ENCODE data around the gene ELMO1. TPM values are rescaled to one million over a fixed set of nuclear protein-coding genes. Genes with fewer than 3 reads are reported as not detected.

Gene ELMO1
- total RNA-seq, 1 donor from 2014 or later, result 151 TPM

DNA sequence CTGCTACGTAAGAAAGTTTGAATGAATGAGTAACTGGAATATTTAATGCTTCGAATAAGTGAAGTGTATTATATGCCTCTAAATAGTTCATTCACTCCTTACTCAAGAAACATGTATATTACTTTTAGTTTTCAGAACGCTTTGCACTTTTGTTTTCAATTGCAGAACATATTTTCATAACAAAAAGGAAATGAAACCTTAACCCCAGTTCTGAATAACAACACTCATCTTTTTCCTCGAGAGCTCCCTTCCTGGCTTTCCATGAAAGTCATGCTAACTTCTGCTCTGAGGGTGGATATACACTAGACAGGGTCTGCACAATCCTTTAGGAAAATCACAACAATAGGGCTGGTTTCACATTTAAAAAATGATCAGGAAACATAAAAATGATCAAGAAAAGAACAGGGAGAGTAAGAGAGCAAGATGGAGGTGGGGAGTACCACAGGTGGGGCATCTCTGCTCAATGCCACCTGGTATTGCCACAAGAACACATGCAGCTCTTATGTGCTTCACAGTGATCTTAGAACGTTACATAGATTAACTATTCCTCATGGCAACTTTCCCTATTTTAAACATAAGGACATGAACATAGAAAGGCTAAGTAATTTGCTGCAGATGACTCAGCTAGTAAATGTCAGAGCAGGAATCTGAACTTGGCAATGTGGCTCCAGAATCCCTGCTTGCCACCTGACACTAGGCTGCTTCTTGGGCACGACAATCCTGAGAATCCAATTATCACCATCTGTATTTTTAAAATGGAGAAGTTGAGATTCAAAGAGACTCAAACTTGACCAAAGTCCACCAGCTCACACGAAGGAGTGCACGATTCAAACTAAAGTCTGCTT is 504.9 kb downstream of the ELMO1 start:
- Mint-ChIP-seq H3K4me1 (ENCODE audit: unreplicated experiment) (no peaks in the 10 kb centered on the region), H3K36me3 (ENCODE audit: low read depth, unreplicated experiment) (peaks cover 24% of the 10 kb centered on the region), H3K27me3 (ENCODE audit: unreplicated experiment) (peaks cover 9% of the 10 kb centered on the region), H3K9me3 (ENCODE audit: unreplicated experiment) (no peaks in the 10 kb centered on the region), H3K4me3 (ENCODE audit: unreplicated experiment) (no peak overlapping the region), H3K27ac (ENCODE audit: unreplicated experiment) (no peak overlapping the region)
- no peak for TF ChIP-seq CTCF (IDR thresholded peaks at IDR 0.05; ENCODE audit: unreplicated experiment)
- DNase-seq (ENCODE audit: low spot score), result no peak

DNA sequence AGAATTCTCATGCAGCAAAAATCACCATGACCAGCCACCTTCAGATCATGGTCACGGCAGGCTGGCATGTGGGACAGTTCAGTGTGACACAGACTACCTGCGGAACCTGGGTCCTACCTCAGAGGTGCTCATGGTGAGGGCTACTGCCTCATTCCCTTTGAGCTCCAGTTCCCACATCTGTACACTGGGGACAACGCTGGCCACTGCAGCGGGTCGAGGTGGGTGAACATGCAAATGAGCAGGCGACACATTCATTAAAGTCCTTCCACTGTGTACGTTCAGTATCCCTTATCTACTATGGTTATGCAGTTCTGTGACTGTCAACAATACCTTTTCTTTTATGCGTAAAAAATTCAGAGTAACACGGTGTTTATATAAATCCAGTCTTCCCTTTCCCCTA is 505.7 kb downstream of the ELMO1 start:
- Mint-ChIP-seq H3K27ac (ENCODE audit: unreplicated experiment) (no peak overlapping the region), H3K4me3 (ENCODE audit: unreplicated experiment) (no peak overlapping the region), H3K36me3 (ENCODE audit: low read depth, unreplicated experiment) (peaks cover 24% of the 10 kb centered on the region), H3K4me1 (ENCODE audit: unreplicated experiment) (no peaks in the 10 kb centered on the region), H3K27me3 (ENCODE audit: unreplicated experiment) (peaks cover 6% of the 10 kb centered on the region), H3K9me3 (ENCODE audit: unreplicated experiment) (no peaks in the 10 kb centered on the region)
- TF ChIP-seq CTCF (IDR thresholded peaks at IDR 0.05; ENCODE audit: unreplicated experiment), result no peak
- DNase-seq (ENCODE audit: low spot score), result no peak

- DNase-seq (ENCODE audit: low spot score), result no peak
- H3K9me3 Mint-ChIP-seq (ENCODE audit: unreplicated experiment), result no peaks in the 10 kb centered on the region
- no peak overlapping the region for H3K4me3 Mint-ChIP-seq (ENCODE audit: unreplicated experiment)
- peaks cover 24% of the 10 kb centered on the region for H3K36me3 Mint-ChIP-seq (ENCODE audit: low read depth, unreplicated experiment)
- H3K4me1 Mint-ChIP-seq (ENCODE audit: unreplicated experiment), result no peaks in the 10 kb centered on the region
- peaks cover 4% of the 10 kb centered on the region for H3K27me3 Mint-ChIP-seq (ENCODE audit: unreplicated experiment)
- TF ChIP-seq CTCF (IDR thresholded peaks at IDR 0.05; ENCODE audit: unreplicated experiment), result no peak
- no peak overlapping the region for H3K27ac Mint-ChIP-seq (ENCODE audit: unreplicated experiment)
Observed at GRCh38 chr7:36942541-36942940, 506.1 kb downstream of the ELMO1 start.

GRCh38 chr7:36942025-36942424 is 506.6 kb downstream of the ELMO1 start:
- Mint-ChIP-seq H3K4me1 (ENCODE audit: unreplicated experiment) (no peaks in the 10 kb centered on the region), H3K4me3 (ENCODE audit: unreplicated experiment) (no peak overlapping the region), H3K27me3 (ENCODE audit: unreplicated experiment) (no peaks in the 10 kb centered on the region), H3K9me3 (ENCODE audit: unreplicated experiment) (no peaks in the 10 kb centered on the region), H3K36me3 (ENCODE audit: low read depth, unreplicated experiment) (peaks cover 23% of the 10 kb centered on the region), H3K27ac (ENCODE audit: unreplicated experiment) (no peak overlapping the region)
- no peak for DNase-seq (ENCODE audit: low spot score)
- no peak for TF ChIP-seq CTCF (IDR thresholded peaks at IDR 0.05; ENCODE audit: unreplicated experiment)

GRCh38 chr7:36941359-36941758 is 507.3 kb downstream of the ELMO1 start:
- H3K27me3 Mint-ChIP-seq (ENCODE audit: unreplicated experiment), result peaks cover 4% of the 10 kb centered on the region
- no peak overlapping the region for H3K27ac Mint-ChIP-seq (ENCODE audit: unreplicated experiment)
- no peaks in the 10 kb centered on the region for H3K9me3 Mint-ChIP-seq (ENCODE audit: unreplicated experiment)
- no peak overlapping the region for H3K4me3 Mint-ChIP-seq (ENCODE audit: unreplicated experiment)
- H3K4me1 Mint-ChIP-seq (ENCODE audit: unreplicated experiment), result no peaks in the 10 kb centered on the region
- no peak for DNase-seq (ENCODE audit: low spot score)
- peaks cover 26% of the 10 kb centered on the region for H3K36me3 Mint-ChIP-seq (ENCODE audit: low read depth, unreplicated experiment)
- TF ChIP-seq CTCF (IDR thresholded peaks at IDR 0.05; ENCODE audit: unreplicated experiment), result no peak

Data from endothelial cell (in vitro differentiated cells).